ENCODE measurements around the gene ELL.

The ELL gene

DNA sequence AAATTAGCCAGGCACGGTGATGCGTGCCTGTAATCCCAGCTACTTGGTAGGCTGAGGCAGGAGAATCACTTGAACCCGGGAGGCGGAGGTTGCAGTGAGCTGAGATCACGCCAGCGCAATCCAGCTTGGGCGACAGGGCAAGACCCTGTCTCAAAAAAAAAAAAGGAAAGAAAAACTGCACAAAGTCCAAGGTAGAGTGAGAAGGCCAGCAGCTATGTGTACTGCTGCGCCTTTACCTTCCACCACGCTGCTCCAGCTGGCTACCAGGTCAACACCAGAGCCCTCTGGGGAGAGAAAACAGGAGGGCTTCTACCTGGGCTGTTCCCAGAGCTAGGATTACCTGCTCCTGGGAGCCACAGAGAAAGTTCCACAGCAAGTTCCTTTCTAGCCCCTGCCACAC lies 3.2 kb downstream of the ELL start:
- POLR2A ChIA-PET: no interaction called here
- no peak for DNase-seq (ENCODE audit: extremely low spot score)
- CTCF ChIA-PET: interaction anchor here (1.2 to 3.2 kb wide), 6 partner anchors 8 to 76 kb away, joined by 3 to 17 read pairs (median 12); partner anchors contain the start of gene REX1BD
- TF ChIP-seq, protein P1, sequence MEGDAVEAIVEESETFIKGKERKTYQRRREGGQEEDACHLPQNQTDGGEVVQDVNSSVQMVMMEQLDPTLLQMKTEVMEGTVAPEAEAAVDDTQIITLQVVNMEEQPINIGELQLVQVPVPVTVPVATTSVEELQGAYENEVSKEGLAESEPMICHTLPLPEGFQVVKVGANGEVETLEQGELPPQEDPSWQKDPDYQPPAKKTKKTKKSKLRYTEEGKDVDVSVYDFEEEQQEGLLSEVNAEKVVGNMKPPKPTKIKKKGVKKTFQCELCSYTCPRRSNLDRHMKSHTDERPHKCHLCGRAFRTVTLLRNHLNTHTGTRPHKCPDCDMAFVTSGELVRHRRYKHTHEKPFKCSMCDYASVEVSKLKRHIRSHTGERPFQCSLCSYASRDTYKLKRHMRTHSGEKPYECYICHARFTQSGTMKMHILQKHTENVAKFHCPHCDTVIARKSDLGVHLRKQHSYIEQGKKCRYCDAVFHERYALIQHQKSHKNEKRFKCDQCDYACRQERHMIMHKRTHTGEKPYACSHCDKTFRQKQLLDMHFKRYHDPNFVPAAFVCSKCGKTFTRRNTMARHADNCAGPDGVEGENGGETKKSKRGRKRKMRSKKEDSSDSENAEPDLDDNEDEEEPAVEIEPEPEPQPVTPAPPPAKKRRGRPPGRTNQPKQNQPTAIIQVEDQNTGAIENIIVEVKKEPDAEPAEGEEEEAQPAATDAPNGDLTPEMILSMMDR (IDR thresholded peaks at IDR 0.05; ENCODE audit: control extremely low read depth, extremely low read depth, low read depth, missing control alignments): no peak

DNA sequence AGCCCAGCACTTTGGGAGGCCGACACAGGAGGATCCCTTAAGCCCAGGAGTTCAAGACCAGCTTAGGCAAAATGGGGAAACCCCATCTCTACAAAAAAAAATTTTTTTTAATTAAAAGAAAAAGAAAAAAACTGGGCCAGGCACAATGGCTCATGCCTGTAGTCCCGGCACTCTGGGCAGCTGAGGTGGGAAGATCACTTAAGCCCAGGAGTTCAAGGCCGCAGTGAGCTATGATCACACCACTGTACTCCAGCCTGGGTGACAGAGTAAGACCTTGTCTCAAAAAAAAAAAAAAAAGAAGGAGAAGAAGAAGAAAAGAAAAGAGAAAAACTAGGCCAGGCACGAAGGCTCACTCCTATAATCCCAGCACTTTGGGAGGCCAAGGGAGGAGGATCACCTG lies 4.3 kb downstream of the ELL start:
- CTCF ChIA-PET: no interaction called here
- TF ChIP-seq, protein P1 (IDR thresholded peaks at IDR 0.05; ENCODE audit: control extremely low read depth, extremely low read depth, low read depth, missing control alignments): no peak
- no peak for DNase-seq (ENCODE audit: extremely low spot score)
- POLR2A ChIA-PET: no interaction called here

DNA sequence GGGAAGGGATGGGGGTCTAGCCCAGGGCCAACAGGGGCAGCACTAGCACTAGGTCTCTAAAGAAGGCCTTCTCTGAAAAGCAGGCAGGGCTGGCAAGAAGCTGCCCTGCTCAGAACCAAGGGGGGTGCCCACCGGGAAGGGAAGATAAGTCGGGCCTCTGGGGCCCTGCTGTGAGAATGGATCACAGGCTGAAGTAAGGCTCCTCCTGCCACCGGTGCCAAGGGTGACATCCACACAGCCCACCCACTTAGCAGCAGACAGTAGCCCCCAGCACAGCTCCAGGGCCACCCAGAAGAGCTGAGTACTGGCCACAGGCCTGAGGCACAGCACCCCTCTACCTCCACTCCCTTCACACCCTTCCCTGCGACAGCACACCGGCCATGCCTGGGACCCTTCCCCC lies 5.9 kb downstream of the ELL start:
- ChIA-PET CTCF (interaction anchor here (1.8 kb wide), 1 partner anchor 9 kb away, joined by 7 read pairs; no protein-coding TSS in a partner anchor), POLR2A (no interaction called here)
- TF ChIP-seq, protein P1 (IDR thresholded peaks at IDR 0.05; ENCODE audit: control extremely low read depth, extremely low read depth, low read depth, missing control alignments): no peak
- DNase-seq (ENCODE audit: extremely low spot score): no peak

DNA sequence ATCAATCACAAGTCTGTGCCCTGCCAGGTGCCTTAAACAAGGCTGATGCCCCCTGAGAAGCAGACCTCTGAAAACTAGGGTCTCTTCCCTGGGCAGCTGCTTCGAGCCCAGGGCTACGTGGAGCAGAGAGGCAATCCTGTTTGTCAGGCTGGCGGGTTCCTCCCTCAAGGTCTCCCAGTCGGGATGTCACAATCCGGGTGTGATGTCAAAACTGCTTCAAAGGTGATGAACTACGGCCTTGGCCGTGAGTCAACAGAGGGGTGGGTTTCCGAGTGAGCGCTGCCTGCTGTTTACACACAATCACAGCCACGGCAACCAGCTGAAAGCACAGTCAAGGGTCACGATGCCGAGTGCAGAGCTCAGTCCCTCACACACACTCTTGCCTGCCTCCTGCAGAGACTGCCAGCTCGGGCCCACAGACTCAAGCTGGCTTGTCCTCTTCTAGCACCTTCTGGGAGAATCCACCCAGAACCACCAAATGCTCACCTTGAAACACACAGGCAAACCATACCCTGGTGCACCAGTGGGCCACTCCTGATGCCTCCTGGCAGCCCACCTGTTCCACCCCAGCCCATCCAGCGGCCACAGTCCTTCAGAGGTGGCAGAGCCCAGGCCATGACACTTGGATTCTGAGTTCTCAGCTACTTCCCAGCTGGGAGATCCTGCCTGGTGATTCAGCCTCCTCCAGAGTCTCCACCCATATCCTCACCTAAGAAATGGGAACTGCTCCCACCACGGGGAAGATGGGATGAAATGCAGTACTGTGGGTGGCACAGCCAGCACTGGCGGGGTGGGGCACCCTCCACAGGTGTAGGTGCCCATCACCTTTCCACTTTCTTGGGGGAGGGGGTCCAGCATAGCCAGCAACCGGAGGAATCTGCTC lies 6.8 kb downstream of the ELL start:
- POLR2A ChIA-PET: no interaction called here
- CTCF ChIA-PET: no interaction called here
- TF ChIP-seq, protein P1 (IDR thresholded peaks at IDR 0.05; ENCODE audit: control extremely low read depth, extremely low read depth, low read depth, missing control alignments): no peak
- no peak for DNase-seq (ENCODE audit: extremely low spot score)

DNA sequence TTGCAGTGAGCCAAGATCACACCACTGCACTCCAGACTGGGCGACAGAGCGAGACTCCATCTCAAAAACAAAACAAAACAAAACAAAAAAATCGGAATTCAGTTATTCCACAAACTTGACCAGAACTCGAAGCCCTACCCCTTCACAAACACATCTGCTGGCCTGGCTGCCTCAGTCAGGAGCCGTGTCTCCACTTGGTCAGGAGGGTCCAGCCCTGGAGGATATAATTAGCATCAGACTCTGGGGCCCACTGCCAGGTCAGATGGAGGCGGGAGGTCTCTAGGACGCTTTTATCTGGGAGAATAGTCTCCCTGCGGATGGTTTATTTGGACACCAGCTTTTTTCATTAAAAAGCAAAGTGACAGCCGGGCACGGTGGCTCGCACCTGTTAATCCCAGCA lies 8.0 kb downstream of the ELL start:
- ChIA-PET POLR2A (interaction anchor here (0.6 kb wide), 2 partner anchors 11 to 36 kb away, joined by 3 to 5 read pairs; no protein-coding TSS in a partner anchor), CTCF (interaction anchor here (2.0 kb wide), 1 partner anchor 8 kb away, joined by 9 read pairs; the partner anchor contains the start of gene ELL)
- DNase-seq (ENCODE audit: extremely low spot score): no peak
- TF ChIP-seq, protein P1 (IDR thresholded peaks at IDR 0.05; ENCODE audit: control extremely low read depth, extremely low read depth, low read depth, missing control alignments): no peak

DNA sequence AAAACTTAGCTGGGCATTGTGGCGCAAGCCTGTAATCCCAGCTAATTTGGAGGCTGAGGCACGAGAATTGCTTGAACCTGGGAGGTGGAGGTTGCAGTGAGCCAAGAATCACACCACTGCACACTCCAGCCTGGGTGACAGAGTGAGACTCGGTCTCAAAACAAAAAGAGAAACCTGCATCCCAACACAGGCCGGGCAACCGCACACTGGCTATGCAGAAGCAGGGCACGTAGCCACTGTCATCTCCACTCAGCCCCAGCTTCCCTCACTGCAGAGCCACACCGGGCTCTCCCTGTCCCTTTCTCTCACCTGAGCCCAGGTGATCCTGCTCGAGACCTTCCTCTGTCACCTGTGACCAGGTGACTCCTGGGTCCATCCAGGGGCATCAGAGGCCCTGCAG lies 11.7 kb downstream of the ELL start:
- no peak for DNase-seq (ENCODE audit: extremely low spot score)
- TF ChIP-seq, protein P1 (IDR thresholded peaks at IDR 0.05; ENCODE audit: control extremely low read depth, extremely low read depth, low read depth, missing control alignments): no peak
- CTCF ChIA-PET: interaction anchor here (1.2 to 2.3 kb wide), 4 partner anchors 9 to 338 kb away, joined by 3 to 11 read pairs (median 4); partner anchors contain the start of gene UBA52
- POLR2A ChIA-PET: interaction anchor here (0.7 to 1.0 kb wide), 2 partner anchors 10 kb away, joined by 3 to 5 read pairs; no protein-coding TSS in a partner anchor

Measured in GM10248 (cell line).